Suppressor macrophage (primary cell): ENCODE results near the gene HELB.

ENCODE experiments used
- DNase-seq, 4 experiments: peaks; one replicate each; pipeline ENCODE4 v3.0.0-alpha.2; 2020 to 2022

HELB gene

DNA sequence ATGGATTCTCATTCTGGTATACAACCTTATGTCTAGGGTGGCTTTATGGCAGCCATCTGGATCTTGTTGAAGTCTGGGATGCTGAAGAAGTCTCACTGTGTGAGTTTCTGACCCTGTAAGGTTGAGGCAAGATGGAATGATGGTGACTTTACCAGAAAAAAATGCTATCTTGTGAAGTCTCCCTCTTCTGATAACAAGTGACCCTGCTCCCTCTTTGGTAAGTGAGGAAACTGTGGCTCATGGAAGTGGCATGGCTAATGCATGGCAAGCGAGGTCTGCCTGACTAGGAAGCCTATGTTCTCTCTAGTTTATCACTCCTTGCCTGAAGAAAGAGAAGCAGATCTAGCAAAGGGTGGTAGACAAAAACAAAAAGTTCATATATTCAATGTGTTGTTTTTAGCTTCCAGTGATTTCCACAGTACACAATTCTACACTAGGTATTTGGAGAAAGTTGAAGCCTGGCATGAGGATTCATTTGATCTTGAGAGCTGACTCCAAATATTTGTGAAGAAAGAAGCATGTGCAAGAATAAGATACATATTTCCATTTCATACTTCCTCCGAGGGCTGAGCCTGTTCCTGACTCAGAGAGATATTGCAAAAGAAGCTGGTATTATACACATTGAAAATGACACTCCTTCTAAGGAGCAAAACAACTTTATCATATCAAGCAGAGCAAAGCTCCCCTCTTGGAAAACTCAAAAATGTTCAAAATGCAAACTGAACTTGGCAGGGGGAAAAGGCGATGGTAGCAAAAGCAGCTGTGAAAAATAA lies 63.6 kb downstream of the HELB start:
- peak; percentile 38 to 76 (median 62) for DNase-seq

DNA sequence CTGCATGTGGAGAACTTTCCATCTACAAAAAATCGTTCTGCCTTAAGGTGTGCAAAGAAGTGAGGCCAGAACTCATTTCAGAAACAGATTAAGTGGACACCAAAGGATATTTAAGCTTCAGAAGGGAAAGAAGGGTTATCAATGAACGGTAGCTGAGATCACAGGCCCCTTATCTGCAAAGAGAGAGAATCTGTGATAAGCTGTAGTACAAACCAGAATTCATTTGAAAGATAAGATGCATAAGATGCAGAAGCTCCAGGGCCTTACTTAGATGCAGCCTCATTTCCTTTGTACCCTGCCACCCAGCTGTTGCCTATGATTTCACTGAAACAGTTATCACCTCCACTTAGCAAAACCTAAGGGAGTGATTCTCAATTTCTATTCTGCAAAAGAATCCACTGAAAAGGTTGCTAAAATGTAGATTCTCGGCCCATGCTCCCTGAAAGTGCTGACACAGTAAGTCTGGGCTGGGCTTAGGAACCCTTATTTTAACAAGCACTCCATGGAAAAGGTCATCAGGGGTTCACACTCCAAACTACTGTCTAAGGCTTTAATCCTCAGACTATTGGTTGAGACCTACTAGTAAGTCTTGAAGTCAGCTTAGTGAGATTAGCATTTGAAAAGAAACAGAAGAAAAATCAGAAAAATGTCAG lies 64.8 kb downstream of the HELB start:
- no peak for DNase-seq

DNA sequence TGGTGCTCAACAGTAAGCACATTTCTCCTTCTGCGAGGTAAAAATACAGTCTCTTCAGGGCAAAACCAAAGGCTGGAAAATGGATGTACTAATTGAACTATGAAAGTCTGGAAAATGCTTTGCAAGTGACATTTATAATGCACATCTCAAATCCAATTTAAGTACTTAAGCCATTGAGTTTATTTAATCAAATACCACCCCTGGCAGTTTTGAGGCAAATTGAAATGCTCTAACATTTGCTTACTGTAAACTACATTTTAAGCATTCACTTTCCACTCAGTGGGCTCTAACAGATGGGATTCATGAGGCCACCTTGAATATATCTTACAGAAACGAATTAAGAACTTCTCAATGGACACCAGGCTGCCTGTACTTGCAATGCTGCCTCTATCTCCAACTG lies 69.7 kb downstream of the HELB start:
- no peak for DNase-seq

DNA sequence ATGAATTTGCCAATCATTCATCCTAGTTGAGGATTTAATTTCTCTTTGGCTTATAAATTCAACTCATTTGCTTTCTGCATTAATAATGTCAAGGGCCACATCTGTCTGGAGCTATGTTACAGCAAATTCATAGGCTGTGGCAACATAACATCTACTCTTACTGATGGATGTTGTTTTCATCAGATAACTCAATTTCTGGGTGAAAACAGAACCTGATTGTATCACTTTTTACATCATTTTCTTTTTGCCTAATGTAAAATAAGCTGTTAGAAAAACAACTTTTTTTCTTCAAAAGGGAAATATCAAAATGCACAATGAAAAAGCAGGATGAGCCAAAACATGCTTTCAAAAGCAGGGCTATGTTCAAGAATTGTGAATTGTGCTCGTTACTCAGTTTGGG lies 73.3 kb downstream of the HELB start:
- no peak for DNase-seq

DNA sequence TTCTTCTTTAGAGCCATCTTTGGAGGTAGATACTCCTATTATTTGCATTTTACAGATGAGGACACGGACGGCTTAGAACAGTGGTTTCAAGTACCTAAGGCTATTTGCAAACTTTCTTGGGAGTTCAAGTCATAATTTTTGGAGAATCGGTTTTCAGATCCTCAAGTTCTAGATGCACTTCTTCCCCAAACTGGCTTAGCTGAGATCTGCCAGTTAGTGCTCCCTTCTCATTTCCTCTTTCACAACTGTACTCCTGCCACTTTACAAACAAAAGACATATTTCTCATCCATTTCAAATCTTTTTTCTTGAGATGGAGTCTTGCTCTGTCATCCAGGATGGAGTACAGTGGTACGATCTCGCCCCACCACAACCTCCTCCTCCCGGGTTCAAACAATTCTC lies 77.3 kb downstream of the HELB start:
- peak in 3 of 4 experiments; percentile 47 to 72 (median 66) for DNase-seq

DNA sequence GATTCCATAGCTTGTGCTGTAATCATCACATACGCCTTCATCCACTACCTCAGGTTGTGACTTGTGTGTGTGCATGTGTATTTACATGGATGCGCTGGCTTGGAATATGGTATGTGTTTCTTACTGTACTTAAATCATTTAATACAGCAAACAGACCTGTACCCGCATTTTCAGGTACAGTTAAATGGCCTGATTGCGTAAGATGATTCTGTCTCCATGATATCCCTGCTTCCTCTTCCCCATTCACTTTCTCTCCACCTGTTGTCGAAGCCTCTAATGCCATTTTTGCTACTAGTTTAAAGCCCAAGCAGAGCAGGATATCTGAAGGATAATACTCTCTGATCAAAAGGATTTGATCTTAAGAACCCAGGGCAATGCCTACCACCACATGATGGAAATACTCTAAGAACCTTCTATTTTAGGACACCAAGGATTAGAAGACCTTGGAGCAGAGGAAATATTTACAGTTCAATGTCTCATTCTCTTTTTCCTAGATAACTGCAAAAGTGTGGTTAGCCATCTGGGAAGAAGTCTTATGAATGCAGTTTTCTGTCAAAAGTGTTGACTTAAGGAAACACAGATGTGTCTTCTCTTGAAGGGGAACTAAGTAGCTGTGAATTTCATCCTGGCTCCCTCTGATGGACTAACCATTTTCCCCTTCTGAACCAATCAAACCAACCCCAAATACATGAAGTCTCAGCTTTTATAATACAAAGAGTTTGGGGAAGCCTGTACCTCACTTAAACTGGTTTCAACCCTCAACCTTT lies 78.7 kb downstream of the HELB start:
- DNase-seq: peak in 3 of 4 experiments; percentile 30 to 54 (median 37)

DNA sequence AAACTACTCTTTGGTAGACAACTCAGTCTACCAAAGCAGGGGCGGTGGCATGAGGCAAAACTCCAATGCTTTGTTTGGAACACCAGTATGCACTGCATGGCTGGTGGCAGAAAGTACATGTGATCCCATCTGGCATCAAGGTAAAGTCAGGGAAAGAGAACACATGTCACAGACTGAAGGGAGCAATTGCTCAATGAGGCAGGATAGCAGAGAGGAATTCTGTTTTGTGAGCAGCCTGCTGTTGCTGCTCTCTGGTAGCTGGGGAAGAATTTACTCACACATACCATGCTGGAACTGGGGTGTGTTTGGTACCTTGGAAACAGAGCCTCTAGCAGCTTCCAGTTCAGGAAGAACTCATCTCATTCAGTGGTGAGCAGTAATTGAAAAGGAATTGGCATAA lies 84.8 kb downstream of the HELB start:
- no peak for DNase-seq
